ENCODE measurements around the gene GFAP. TPM values are rescaled to one million over a fixed set of nuclear protein-coding genes. Genes with fewer than 3 reads are reported as not detected.

Gene GFAP
- total and polyA plus RNA-seq, 8 donors: 0.12 to 2.2 (median 0.85) TPM

DNA sequence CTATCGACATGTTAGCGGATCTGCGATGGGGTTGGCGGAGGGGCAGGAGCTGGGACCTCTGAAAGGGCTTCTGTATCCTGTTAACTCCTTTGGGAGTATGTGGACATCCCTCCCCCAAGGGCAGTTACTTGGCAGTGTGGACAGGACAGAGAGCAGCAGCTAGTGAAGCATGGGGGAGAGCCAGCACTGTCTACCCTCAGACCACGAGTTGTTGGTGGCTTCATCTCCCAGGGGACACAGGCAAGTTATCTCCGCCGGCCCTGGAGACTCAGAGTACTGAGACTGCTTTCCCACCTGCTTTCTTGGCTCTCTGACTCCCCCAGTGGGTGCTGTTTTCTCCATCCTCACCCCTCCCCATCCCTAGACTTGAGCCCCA lies 5.3 kb upstream of the GFAP start:
- WGBS, 2 donors: 66 to 80% methylated on average over 7 of the region's 7 CpGs
- DNase-seq (no peak), ATAC-seq (no peak), FAIRE-seq (no peak)
- H3K27ac ChIP-seq: no peak overlapping the region
- TF ChIP-seq, protein P1, sequence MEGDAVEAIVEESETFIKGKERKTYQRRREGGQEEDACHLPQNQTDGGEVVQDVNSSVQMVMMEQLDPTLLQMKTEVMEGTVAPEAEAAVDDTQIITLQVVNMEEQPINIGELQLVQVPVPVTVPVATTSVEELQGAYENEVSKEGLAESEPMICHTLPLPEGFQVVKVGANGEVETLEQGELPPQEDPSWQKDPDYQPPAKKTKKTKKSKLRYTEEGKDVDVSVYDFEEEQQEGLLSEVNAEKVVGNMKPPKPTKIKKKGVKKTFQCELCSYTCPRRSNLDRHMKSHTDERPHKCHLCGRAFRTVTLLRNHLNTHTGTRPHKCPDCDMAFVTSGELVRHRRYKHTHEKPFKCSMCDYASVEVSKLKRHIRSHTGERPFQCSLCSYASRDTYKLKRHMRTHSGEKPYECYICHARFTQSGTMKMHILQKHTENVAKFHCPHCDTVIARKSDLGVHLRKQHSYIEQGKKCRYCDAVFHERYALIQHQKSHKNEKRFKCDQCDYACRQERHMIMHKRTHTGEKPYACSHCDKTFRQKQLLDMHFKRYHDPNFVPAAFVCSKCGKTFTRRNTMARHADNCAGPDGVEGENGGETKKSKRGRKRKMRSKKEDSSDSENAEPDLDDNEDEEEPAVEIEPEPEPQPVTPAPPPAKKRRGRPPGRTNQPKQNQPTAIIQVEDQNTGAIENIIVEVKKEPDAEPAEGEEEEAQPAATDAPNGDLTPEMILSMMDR (IDR thresholded peaks at IDR 0.05): no peak
- intact Hi-C loops (cut with DNase I): loop anchor here (5.0 to 10.0 kb wide), 3 partner anchors 102 to 194 kb away; no protein-coding TSS in a partner anchor
- H3K27me3 ChIP-seq: no peaks in the 10 kb centered on the region
- H3K36me3 ChIP-seq: no peaks in the 10 kb centered on the region
- H3K4me1 ChIP-seq: no peaks in the 10 kb centered on the region
- H3K4me3 ChIP-seq: no peak overlapping the region
- no peaks in the 10 kb centered on the region for H3K9me3 ChIP-seq

DNA sequence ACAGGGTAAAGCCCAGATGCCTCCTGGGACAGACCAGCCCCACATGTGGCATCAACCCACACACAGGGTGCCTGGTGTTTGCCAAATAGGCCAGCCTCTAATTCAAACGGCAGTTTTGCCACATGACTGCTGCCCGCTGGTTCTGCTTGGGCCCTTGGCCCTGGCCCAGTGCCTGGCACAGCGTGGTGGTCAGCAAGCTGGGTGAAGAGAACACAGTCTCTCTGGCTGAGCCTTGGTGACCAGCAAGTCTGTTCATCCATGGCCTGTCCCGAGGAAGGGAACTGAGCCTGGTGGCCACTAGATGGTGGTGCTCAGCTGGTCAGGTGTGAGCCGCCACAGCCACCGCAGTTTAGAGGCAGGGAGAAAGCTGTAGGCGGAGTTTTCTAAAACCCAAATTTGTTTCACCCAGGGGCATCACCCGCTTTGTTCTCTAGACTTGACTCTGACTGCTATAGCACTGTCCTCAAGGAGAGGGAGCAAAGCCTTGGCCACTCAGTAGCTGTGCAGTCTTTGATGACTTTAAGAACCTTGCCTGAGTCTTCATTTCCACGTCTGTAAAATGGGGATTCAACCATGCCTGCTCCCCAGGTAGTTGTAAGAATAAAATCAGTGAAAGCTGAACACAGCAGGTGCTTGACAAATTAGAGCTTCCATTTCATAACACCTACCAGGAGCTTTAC lies 4.7 kb upstream of the GFAP start:
- Histone ChIP-seq H3K36me3 (no peaks in the 10 kb centered on the region), H3K9me3 (no peaks in the 10 kb centered on the region), H3K27me3 (no peaks in the 10 kb centered on the region), H3K4me3 (no peak overlapping the region), H3K4me1 (no peaks in the 10 kb centered on the region), H3K27ac (no peak overlapping the region)
- TF ChIP-seq, protein P1 (IDR thresholded peaks at IDR 0.05): peak; percentile 35 to 81 (median 72)
- FAIRE-seq: no peak
- peak; percentile 72 to 93 (median 80) for DNase-seq
- WGBS, 2 donors: 10% methylated on average over 9 of the region's 9 CpGs
- peak; percentile 80 to 93 (median 92) for ATAC-seq
- intact Hi-C loops (cut with DNase I): loop anchor here (5.0 to 10.0 kb wide), 4 partner anchors 102 to 195 kb away; no protein-coding TSS in a partner anchor

DNA sequence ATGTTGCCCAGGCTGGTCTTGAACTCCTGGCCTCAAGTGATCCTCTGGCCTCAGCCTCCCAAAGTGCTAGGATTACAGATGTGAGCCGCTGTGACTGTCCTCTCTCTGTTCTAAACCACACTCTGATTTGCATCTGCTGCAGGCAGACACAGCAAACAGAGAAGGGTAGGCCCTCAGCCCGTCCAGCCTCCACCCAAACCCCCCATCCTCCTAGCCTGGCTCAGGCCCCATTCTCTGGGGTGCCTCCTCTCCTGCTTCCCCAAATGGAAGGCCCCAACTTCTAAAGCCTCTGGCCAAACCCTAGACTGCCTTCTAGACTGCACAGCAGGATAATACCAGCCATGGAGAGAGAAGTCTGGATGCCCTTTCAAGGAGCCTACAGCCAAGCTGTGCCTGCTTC lies 4.1 kb upstream of the GFAP start:
- TF ChIP-seq, protein P1 (IDR thresholded peaks at IDR 0.05): no peak
- intact Hi-C loops (cut with DNase I): loop anchor here in 1 of 3 donors (10.0 kb wide), 1 partner anchor 175 kb away; no protein-coding TSS in a partner anchor
- ATAC-seq (no peak), FAIRE-seq (no peak), DNase-seq (no peak)
- Histone ChIP-seq H3K36me3 (no peaks in the 10 kb centered on the region), H3K4me1 (no peaks in the 10 kb centered on the region), H3K27ac (no peak overlapping the region), H3K9me3 (no peaks in the 10 kb centered on the region), H3K27me3 (no peaks in the 10 kb centered on the region), H3K4me3 (no peak overlapping the region)
- 56 to 62% methylated on average over 2 of the region's 2 CpGs for WGBS, 2 donors

DNA sequence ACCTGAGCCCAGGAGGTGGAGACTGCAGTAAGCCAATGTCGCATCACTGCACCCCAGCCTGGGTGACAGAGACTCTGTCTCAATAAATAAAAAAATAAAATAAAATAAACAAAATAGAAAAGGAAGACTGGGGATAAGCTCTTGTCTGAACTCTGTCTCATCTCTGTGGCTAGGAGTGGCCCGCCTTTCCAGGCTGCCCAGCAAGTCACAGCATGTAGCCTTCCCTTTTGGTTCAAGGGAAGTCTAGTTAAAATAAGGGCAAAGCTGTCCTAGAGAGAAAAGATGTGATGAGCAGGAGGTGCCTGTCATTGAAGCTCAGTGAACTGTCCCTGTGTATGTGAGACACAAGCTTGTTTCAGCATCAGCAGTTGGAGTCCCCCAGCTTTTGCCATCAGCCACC lies 2.7 kb upstream of the GFAP start:
- no peaks in the 10 kb centered on the region for H3K4me1 ChIP-seq
- intact Hi-C loops (cut with DNase I): loop anchor here in 1 of 3 donors (10.0 kb wide), 1 partner anchor 177 kb away; no protein-coding TSS in a partner anchor
- H3K4me3 ChIP-seq: no peak overlapping the region
- no peaks in the 10 kb centered on the region for H3K9me3 ChIP-seq
- ATAC-seq (no peak), DNase-seq (no peak), FAIRE-seq (no peak)
- H3K36me3 ChIP-seq: no peaks in the 10 kb centered on the region
- WGBS, 2 donors: 79 to 89% methylated on average over 2 of the region's 2 CpGs
- H3K27me3 ChIP-seq: no peaks in the 10 kb centered on the region
- TF ChIP-seq, protein P1 (IDR thresholded peaks at IDR 0.05): no peak
- peak overlapping the region in 2 of 4 donors; percentile 67 to 68 for H3K27ac ChIP-seq

DNA sequence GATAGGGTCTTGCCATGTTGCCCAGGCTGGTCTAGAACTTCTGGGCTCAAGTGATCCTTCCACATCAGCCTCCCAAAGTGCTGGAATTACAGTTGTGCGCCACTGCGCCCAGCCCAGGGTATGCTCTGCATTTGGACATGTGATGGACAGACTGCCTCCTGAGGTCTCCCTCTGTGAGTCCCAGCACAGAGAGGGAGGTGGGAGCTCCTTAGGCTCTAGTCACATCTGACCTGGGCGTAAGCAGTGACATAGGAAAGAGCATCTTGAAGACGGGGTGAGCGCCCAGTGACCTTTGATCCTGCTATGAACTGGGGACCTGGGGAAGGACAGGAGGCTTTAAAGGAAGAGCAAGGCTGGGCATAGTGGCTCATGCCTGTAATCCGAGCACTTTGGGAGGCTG lies 2.2 kb upstream of the GFAP start:
- intact Hi-C loops (cut with DNase I): loop anchor here in 1 of 3 donors (10.0 kb wide), 1 partner anchor 177 kb away; no protein-coding TSS in a partner anchor
- Histone ChIP-seq H3K27ac (peak overlapping the region; percentile 65 to 81 (median 68)), H3K4me3 (no peak overlapping the region), H3K36me3 (no peaks in the 10 kb centered on the region), H3K4me1 (no peaks in the 10 kb centered on the region), H3K27me3 (no peaks in the 10 kb centered on the region), H3K9me3 (no peaks in the 10 kb centered on the region)
- 77 to 80% methylated on average over 6 of the region's 6 CpGs for WGBS, 2 donors
- no peak for ATAC-seq
- no peak for DNase-seq
- TF ChIP-seq, protein P1 (IDR thresholded peaks at IDR 0.05): no peak
- no peak for FAIRE-seq
